Endothelial cell of umbilical vein (primary cell): ENCODE data around the gene OTULIN. TPM values are rescaled to one million over a fixed set of nuclear protein-coding genes. Genes with fewer than 3 reads are reported as not detected.

Experiments used
- BruUV-seq: library from RNA; stranded (reverse); fragments of 400-500 nt; replicated peaks from 2 replicates; lab custom pipeline; 2021; lab: Mats Ljungman, UMichigan
- CTCF ChIA-PET: fragments of 300-600, 350-600 bp; sonication (Branson Sonifier 250); formaldehyde crosslinking; loops from one replicate; lab custom pipeline; 2021; ENCODE audit warnings: antibody characterized with exemption, inconsistent platforms; lab: Charles Lee
- POLR2A ChIA-PET: fragments of 300-600, 350-600 bp; sonication (Branson Sonifier 250); formaldehyde crosslinking; loops from one replicate; lab custom pipeline; 2021; ENCODE audit warnings: antibody characterized with exemption, inconsistent platforms; lab: Charles Lee
- DNase-seq: peaks from one replicate; pipeline ENCODE4 v3.0.0-alpha.2; 2011; ENCODE audit warnings: low read depth, low spot score
- FAIRE-seq: peaks from 2 replicates; lab custom pipeline; 2011; peaks lifted over from hg19 to GRCh38; lab: Jason Lieb, UNC
- H2AFZ ChIP-seq: 2 replicates; pipeline ENCODE4 v1.6.0; 2012; ENCODE audit warnings: low read depth, low read length, control low read depth, inconsistent platforms
- H3K27ac ChIP-seq: 2 replicates; pipeline ENCODE4 v1.5.1; 2011; ENCODE audit warnings: low read depth, mild to moderate bottlenecking, control low read depth, low read length, moderate library complexity; ENCODE audit not compliant: insufficient read depth
- H3K27me3 ChIP-seq, 2 experiments: 2 replicates each; pipeline versions ENCODE4 v1.6.0 to v1.6.1; 2011; ENCODE audit warnings: low read length in 2 of 2, mixed read lengths in 1 of 2; ENCODE audit not compliant: control insufficient read depth in 2 of 2, insufficient read depth in 2 of 2
- H3K36me3 ChIP-seq, 2 experiments: 2 replicates in 1 of 2; 3 replicates in 1 of 2; pipeline ENCODE4 v1.5.1; 2011; ENCODE audit warnings: low read length in 2 of 2, mild to moderate bottlenecking in 1 of 2, moderate library complexity in 1 of 2; ENCODE audit not compliant: control insufficient read depth in 2 of 2, insufficient read depth in 2 of 2; ENCODE audit errors: extremely low read depth in 1 of 2
- H3K4me1 ChIP-seq: 3 replicates; pipeline ENCODE4 v1.5.1; 2011; ENCODE audit warnings: mild to moderate bottlenecking, low read length; ENCODE audit not compliant: control insufficient read depth, insufficient read depth; ENCODE audit errors: extremely low read depth
- H3K4me2 ChIP-seq: 2 replicates; pipeline ENCODE4 v1.6.1; 2011; ENCODE audit warnings: low read length, control low read depth, mixed read lengths; ENCODE audit not compliant: insufficient read depth
- H3K4me3 ChIP-seq, 3 experiments: fragments of 200-600 bp in 1 of 3; sonication (generic), shearing (Covaris generic) in 1 of 3; replicated peaks in 1 of 3; 2 replicates each; pipeline ENCODE4 v1.5.1; 2011 to 2016; ENCODE audit warnings: control low read depth in 3 of 3, low read length in 3 of 3, mild to moderate bottlenecking in 2 of 3, inconsistent platforms in 1 of 3, low read depth in 1 of 3, moderate library complexity in 1 of 3; ENCODE audit not compliant: insufficient read depth in 1 of 3
- H3K79me2 ChIP-seq: 2 replicates; pipeline ENCODE4 v1.6.0; 2012; ENCODE audit warnings: low read length, inconsistent platforms; ENCODE audit not compliant: control insufficient read depth, insufficient read depth
- H3K9ac ChIP-seq: replicated peaks from 2 replicates; pipeline ENCODE3; 2011; ENCODE audit warnings: low read length, control low read depth; ENCODE audit not compliant: insufficient read depth; ENCODE audit errors: extremely low read depth
- H3K9me1 ChIP-seq: replicated peaks from 3 replicates; pipeline ENCODE4 v1.6.0; 2011; ENCODE audit warnings: mild to moderate bottlenecking, low read length; ENCODE audit not compliant: control insufficient read depth, insufficient read depth; ENCODE audit errors: extremely low read depth
- H3K9me3 ChIP-seq: replicated peaks from 2 replicates; pipeline ENCODE4 v1.5.1; 2012; ENCODE audit warnings: low read length, inconsistent platforms; ENCODE audit not compliant: control insufficient read depth, insufficient read depth
- H4K20me1 ChIP-seq: replicated peaks from 2 replicates; pipeline ENCODE3; 2011; ENCODE audit warnings: mild to moderate bottlenecking, low read length; ENCODE audit not compliant: control insufficient read depth, insufficient read depth; ENCODE audit errors: extremely low read depth
- EZH2 ChIP-seq: IDR thresholded peaks from 2 replicates; pipeline ENCODE4 v1.6.1; 2012; ENCODE audit warnings: borderline replicate concordance, low read depth, mild to moderate bottlenecking, moderate library complexity, low read length, inconsistent platforms; ENCODE audit not compliant: severe bottlenecking
- FOS ChIP-seq: IDR thresholded peaks from 2 replicates; pipeline ENCODE4 v1.6.1; 2011; ENCODE audit warnings: mild to moderate bottlenecking, low read length, moderate library complexity, borderline replicate concordance; ENCODE audit not compliant: insufficient read depth
- GATA2 ChIP-seq: IDR thresholded peaks from 2 replicates; pipeline ENCODE4 v1.7.0; 2011; ENCODE audit warnings: low read depth, mild to moderate bottlenecking, moderate library complexity, mixed read lengths, low read length; ENCODE audit not compliant: insufficient read length, insufficient read depth
- JUN ChIP-seq: IDR thresholded peaks from 2 replicates; pipeline ENCODE4 v1.6.1; 2011; ENCODE audit warnings: borderline replicate concordance, low read depth; ENCODE audit not compliant: insufficient read length, insufficient read depth
- MYC ChIP-seq: IDR thresholded peaks from one replicate; pipeline ENCODE4 v1.6.1; 2011; ENCODE audit warnings: mild to moderate bottlenecking, low read depth, low read length
- POLR2A ChIP-seq: IDR thresholded peaks from 2 replicates; pipeline ENCODE4 v1.6.1; 2012; ENCODE audit warnings: low read depth, mild to moderate bottlenecking, control low read depth, low read length
- POLR2AphosphoS5 ChIP-seq: IDR thresholded peaks from 2 replicates; pipeline ENCODE4 v1.6.1; 2012; ENCODE audit warnings: low read depth, mild to moderate bottlenecking, control low read depth, low read length, moderate library complexity; ENCODE audit not compliant: insufficient read depth
- dilution Hi-C: fragments of 300-500 bp; cut with MboI; formaldehyde crosslinking; loops from one replicate; pipeline ENCODE4 v1.15.0; 2019; ENCODE audit warnings: low sequenced_read_pairs; ENCODE audit not compliant: extremely low pct_ligation_motif_present
- intact Hi-C: fragments of 100-400 bp; cut with micrococcal nuclease; formaldehyde crosslinking; loops from one replicate; pipeline ENCODE4 v1.10.0; 2022
- polyA plus RNA-seq, 4 experiments: library from polyadenylated mRNA; depleted of rRNA in 3 of 4; stranded (reverse) in 3 of 4; unstranded in 1 of 4; fragments of >200 nt; gene quantifications; 2 replicates each; pipeline versions ENCODE4 v1.2.1 to v1.2.3, GENCODE V29; 2011 to 2012; ENCODE audit warnings: missing spikeins in 1 of 4
- total RNA-seq: library from RNA; stranded (reverse); gene quantifications from 2 replicates; pipeline ENCODE4 v1.2.3, GENCODE V29; 2021
- TF ChIP-seq, protein P1 (sequence below), 2 donors: IDR thresholded peaks; 1 replicate in 1 of 2; 2 replicates in 1 of 2; pipeline ENCODE4 v1.5.1; 2011; ENCODE audit warnings: low read length in 2 of 2, mild to moderate bottlenecking in 2 of 2, moderate library complexity in 2 of 2, control low read depth in 1 of 2, inconsistent platforms in 1 of 2, low read depth in 1 of 2; ENCODE audit not compliant: insufficient read depth in 1 of 2; ENCODE audit errors: extremely low read depth in 1 of 2
- TF ChIP-seq, protein P2 (sequence below): IDR thresholded peaks from 2 replicates; pipeline ENCODE4 v1.6.1; 2011; ENCODE audit not compliant: insufficient read depth, insufficient read length

Gene OTULIN
- total and polyA plus RNA-seq, 2 donors (not counting 3 experiments of a cell fraction or from before 2014, with no cell fraction given): 7.8 to 30.2 TPM

GRCh38 chr5:14732991-14733390 is 68.5 kb downstream of the OTULIN start:
- BruUV-seq: no TSS peak
- H4K20me1 ChIP-seq: no peaks in the 10 kb centered on the region
- intact Hi-C loops: no loop called here
- FAIRE-seq: no peak
- H3K9me3 ChIP-seq: no peaks in the 10 kb centered on the region
- TF ChIP-seq GATA2 (no peak), JUN (no peak), EZH2 (no peak), POLR2AphosphoS5 (no peak), POLR2A (no peak), FOS (no peak), MYC (no peak)
- TF ChIP-seq, protein P1, sequence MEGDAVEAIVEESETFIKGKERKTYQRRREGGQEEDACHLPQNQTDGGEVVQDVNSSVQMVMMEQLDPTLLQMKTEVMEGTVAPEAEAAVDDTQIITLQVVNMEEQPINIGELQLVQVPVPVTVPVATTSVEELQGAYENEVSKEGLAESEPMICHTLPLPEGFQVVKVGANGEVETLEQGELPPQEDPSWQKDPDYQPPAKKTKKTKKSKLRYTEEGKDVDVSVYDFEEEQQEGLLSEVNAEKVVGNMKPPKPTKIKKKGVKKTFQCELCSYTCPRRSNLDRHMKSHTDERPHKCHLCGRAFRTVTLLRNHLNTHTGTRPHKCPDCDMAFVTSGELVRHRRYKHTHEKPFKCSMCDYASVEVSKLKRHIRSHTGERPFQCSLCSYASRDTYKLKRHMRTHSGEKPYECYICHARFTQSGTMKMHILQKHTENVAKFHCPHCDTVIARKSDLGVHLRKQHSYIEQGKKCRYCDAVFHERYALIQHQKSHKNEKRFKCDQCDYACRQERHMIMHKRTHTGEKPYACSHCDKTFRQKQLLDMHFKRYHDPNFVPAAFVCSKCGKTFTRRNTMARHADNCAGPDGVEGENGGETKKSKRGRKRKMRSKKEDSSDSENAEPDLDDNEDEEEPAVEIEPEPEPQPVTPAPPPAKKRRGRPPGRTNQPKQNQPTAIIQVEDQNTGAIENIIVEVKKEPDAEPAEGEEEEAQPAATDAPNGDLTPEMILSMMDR (IDR thresholded peaks at IDR 0.05; ENCODE audit: extremely low read depth in 1 of 2, insufficient read depth in 1 of 2, low read depth in 1 of 2, low read length in 2 of 2): no peak
- TF ChIP-seq, protein P2, sequence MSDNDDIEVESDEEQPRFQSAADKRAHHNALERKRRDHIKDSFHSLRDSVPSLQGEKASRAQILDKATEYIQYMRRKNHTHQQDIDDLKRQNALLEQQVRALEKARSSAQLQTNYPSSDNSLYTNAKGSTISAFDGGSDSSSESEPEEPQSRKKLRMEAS: no peak
- no peaks in the 10 kb centered on the region for H3K9me1 ChIP-seq
- H3K27ac ChIP-seq: no peak overlapping the region
- no peaks in the 10 kb centered on the region for H3K4me1 ChIP-seq
- H3K79me2 ChIP-seq: no peaks in the 10 kb centered on the region
- H3K4me3 ChIP-seq: no peak overlapping the region
- no peak for DNase-seq
- CTCF ChIA-PET: interaction anchor here (2.1 to 2.4 kb wide), 4 partner anchors 13 to 270 kb away, joined by 5 to 14 read pairs (median 8); partner anchors contain the start of gene ANKH
- H3K36me3 ChIP-seq: no peaks in the 10 kb centered on the region
- H3K4me2 ChIP-seq: no peak overlapping the region
- POLR2A ChIA-PET: no interaction called here
- H2AFZ ChIP-seq: no peak overlapping the region
- H3K27me3 ChIP-seq: no peaks in the 10 kb centered on the region
- H3K9ac ChIP-seq: no peak overlapping the region
- dilution Hi-C loops: loop anchor here (25.0 kb wide), 1 partner anchor 279 kb away; no protein-coding TSS in a partner anchor
